PC-3 (cell line): Measurements from ENCODE around the gene PITPNM3.

Source experiments
- CTCF ChIP-seq: fragments of 300-600 bp; sonication (generic); conservative IDR thresholded peaks from 2 replicates; pipeline ENCODE4 v1.5.1; 2017; ENCODE audit warnings: antibody characterized with exemption, low read depth, mild to moderate bottlenecking, low read length
- EZH2 ChIP-seq: fragments of 300-600 bp; sonication (generic); IDR thresholded peaks from one replicate; pipeline ENCODE4 v1.6.1; 2017; ENCODE audit warnings: antibody characterized with exemption, mild to moderate bottlenecking, low read length; ENCODE audit not compliant: unreplicated experiment
- EZH2phosphoT487 ChIP-seq: fragments of 300-600 bp; sonication (generic); IDR thresholded peaks from 2 replicates; pipeline ENCODE4 v1.6.1; 2018; ENCODE audit warnings: mild to moderate bottlenecking, antibody characterized with exemption, low read length, borderline replicate concordance

- no peak for TF ChIP-seq EZH2
- no peak for TF ChIP-seq CTCF
- TF ChIP-seq EZH2phosphoT487, result no peak
Observed at GRCh38 chr17:6470751-6471521, 85.4 kb downstream of the PITPNM3 start.
